ENCODE data around the gene ROBO1.

DNA sequence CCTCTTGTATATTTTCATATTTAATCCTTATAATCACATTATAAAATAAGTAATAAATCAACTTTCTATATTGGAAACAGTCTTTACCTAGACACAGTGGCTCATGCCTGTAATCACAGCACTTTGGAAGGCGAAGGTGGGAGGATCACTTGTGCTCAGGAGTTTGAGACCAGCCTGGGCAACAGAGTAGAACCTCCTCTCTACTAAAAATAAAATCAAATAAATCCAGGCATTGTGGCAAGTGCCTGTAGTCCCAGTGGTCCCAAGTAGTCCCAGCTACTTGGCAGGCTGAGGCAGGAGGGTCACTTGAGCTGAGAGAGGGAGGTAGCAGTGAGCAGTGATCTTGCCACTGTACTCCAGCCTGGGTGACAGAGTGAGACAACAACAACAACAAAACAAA lies 975.1 kb downstream of the ROBO1 start:
- TF ChIP-seq POLR2AphosphoS5 (IDR thresholded peaks at IDR 0.05; ENCODE audit: borderline replicate concordance, low read depth, low read length): no peak
- no peak for TF ChIP-seq EZH2 (IDR thresholded peaks at IDR 0.05)

Measured in SK-N-MC (cell line).